ENCODE measurements around the gene NDUFAF5. TPM values are rescaled to one million over a fixed set of nuclear protein-coding genes. Genes with fewer than 3 reads are reported as not detected.

NDUFAF5 gene
- total and polyA plus RNA-seq, 2 donors (not counting 3 experiments of a cell fraction or from before 2014, with no cell fraction given), result 9.8 to 26.4 TPM

- no peak for FAIRE-seq
- intact Hi-C loops (cut with micrococcal nuclease), result no loop called here
- ChIA-PET POLR2A (no interaction called here), CTCF (no interaction called here)
- dilution Hi-C loops (cut with MboI; ENCODE audit: extremely low pct_ligation_motif_present, low sequenced_read_pairs), result no loop called here
- Histone ChIP-seq H3K79me2 (ENCODE audit: control insufficient read depth, insufficient read depth, low read length) (peaks cover 2% of the 10 kb centered on the region), H3K36me3 (ENCODE audit: control insufficient read depth in 2 of 2, extremely low read depth in 1 of 2, insufficient read depth in 2 of 2, low read length in 2 of 2) (peaks cover 0 to 4% of the 10 kb centered on the region in 2 experiments), H3K9me3 (replicated peaks; ENCODE audit: control insufficient read depth, insufficient read depth, low read length) (no peaks in the 10 kb centered on the region), H2AFZ (ENCODE audit: low read depth, low read length) (no peak overlapping the region), H3K4me3 (replicated peaks in 1 of 3; ENCODE audit: insufficient read depth in 1 of 3, low read depth in 1 of 3, low read length in 3 of 3) (no peak overlapping the region), H3K4me1 (ENCODE audit: control insufficient read depth, extremely low read depth, insufficient read depth, low read length) (peaks cover 4% of the 10 kb centered on the region), H4K20me1 (replicated peaks; ENCODE audit: control insufficient read depth, extremely low read depth, insufficient read depth, low read length) (no peaks in the 10 kb centered on the region), H3K27me3 (ENCODE audit: control insufficient read depth in 2 of 2, insufficient read depth in 2 of 2, low read length in 2 of 2) (no peaks in the 10 kb centered on the region), H3K9ac (replicated peaks; ENCODE audit: extremely low read depth, insufficient read depth, low read length) (no peak overlapping the region), H3K9me1 (replicated peaks; ENCODE audit: control insufficient read depth, extremely low read depth, insufficient read depth, low read length) (peaks cover 4% of the 10 kb centered on the region), H3K4me2 (ENCODE audit: insufficient read depth, low read length) (no peak overlapping the region), H3K27ac (ENCODE audit: insufficient read depth, low read depth, low read length) (no peak overlapping the region)
- TF ChIP-seq POLR2AphosphoS5 (IDR thresholded peaks at IDR 0.05; ENCODE audit: insufficient read depth, low read depth, low read length), result no peak
- TF ChIP-seq MAX (IDR thresholded peaks at IDR 0.05; ENCODE audit: insufficient read depth, insufficient read length), result no peak
- no peak for TF ChIP-seq FOS (IDR thresholded peaks at IDR 0.05; ENCODE audit: borderline replicate concordance, insufficient read depth, low read length)
- TF ChIP-seq JUN (IDR thresholded peaks at IDR 0.05; ENCODE audit: borderline replicate concordance, insufficient read depth, insufficient read length, low read depth), result no peak
- TF ChIP-seq GATA2 (IDR thresholded peaks at IDR 0.05; ENCODE audit: insufficient read depth, insufficient read length, low read depth, low read length), result no peak
- no TSS peak for BruUV-seq (replicated peaks)
- no peak for DNase-seq (ENCODE audit: low read depth, low spot score)
These were observed 42.9 kb upstream of the NDUFAF5 start for GRCh38 chr20:13741879-13742278.

GRCh38 chr20:13744352-13744751 is 40.5 kb upstream of the NDUFAF5 start:
- CTCF ChIA-PET, result interaction anchor here (1.0 kb wide), 1 partner anchor 44 kb away, joined by 3 read pairs; no protein-coding TSS in a partner anchor

More at GRCh38 chr20:13744352-13744751, 40.5 kb upstream of the NDUFAF5 start:
- no peak overlapping the region for H3K27ac ChIP-seq (ENCODE audit: insufficient read depth, low read depth, low read length)
- no peaks in the 10 kb centered on the region for H3K27me3 ChIP-seq (ENCODE audit: control insufficient read depth in 2 of 2, insufficient read depth in 2 of 2, low read length in 2 of 2)
- POLR2A ChIA-PET, result no interaction called here
- H2AFZ ChIP-seq (ENCODE audit: low read depth, low read length), result no peak overlapping the region
- dilution Hi-C loops (cut with MboI; ENCODE audit: extremely low pct_ligation_motif_present, low sequenced_read_pairs), result no loop called here
- peaks cover 0 to 4% of the 10 kb centered on the region in 2 experiments for H3K36me3 ChIP-seq (ENCODE audit: control insufficient read depth in 2 of 2, extremely low read depth in 1 of 2, insufficient read depth in 2 of 2, low read length in 2 of 2)
- H3K4me3 ChIP-seq (replicated peaks in 1 of 3; ENCODE audit: insufficient read depth in 1 of 3, low read depth in 1 of 3, low read length in 3 of 3), result no peak overlapping the region
- intact Hi-C loops (cut with micrococcal nuclease), result no loop called here
- no TSS peak for BruUV-seq (replicated peaks)
- H3K9me1 ChIP-seq (replicated peaks; ENCODE audit: control insufficient read depth, extremely low read depth, insufficient read depth, low read length), result no peaks in the 10 kb centered on the region
- H3K4me2 ChIP-seq (ENCODE audit: insufficient read depth, low read length), result no peak overlapping the region
- no peaks in the 10 kb centered on the region for H4K20me1 ChIP-seq (replicated peaks; ENCODE audit: control insufficient read depth, extremely low read depth, insufficient read depth, low read length)
- no peak for FAIRE-seq
- H3K4me1 ChIP-seq (ENCODE audit: control insufficient read depth, extremely low read depth, insufficient read depth, low read length), result peaks cover 4% of the 10 kb centered on the region
- H3K9me3 ChIP-seq (replicated peaks; ENCODE audit: control insufficient read depth, insufficient read depth, low read length), result no peaks in the 10 kb centered on the region
- no peak overlapping the region for H3K9ac ChIP-seq (replicated peaks; ENCODE audit: extremely low read depth, insufficient read depth, low read length)
- peak; percentile 6 for DNase-seq (ENCODE audit: low read depth, low spot score)
- no peak for TF ChIP-seq FOS (IDR thresholded peaks at IDR 0.05; ENCODE audit: borderline replicate concordance, insufficient read depth, low read length)
- TF ChIP-seq POLR2A (IDR thresholded peaks at IDR 0.05; ENCODE audit: low read depth, low read length), result no peak
- no peak for TF ChIP-seq MAX (IDR thresholded peaks at IDR 0.05; ENCODE audit: insufficient read depth, insufficient read length)
- no peak for TF ChIP-seq MYC (IDR thresholded peaks at IDR 0.05; ENCODE audit: low read depth, low read length)
- TF ChIP-seq JUN (IDR thresholded peaks at IDR 0.05; ENCODE audit: borderline replicate concordance, insufficient read depth, insufficient read length, low read depth), result no peak
- no peak for TF ChIP-seq EZH2 (IDR thresholded peaks at IDR 0.05; ENCODE audit: borderline replicate concordance, low read depth, low read length, severe bottlenecking)
- TF ChIP-seq CTCF (IDR thresholded peaks at IDR 0.05; ENCODE audit: extremely low read depth in 1 of 2, insufficient read depth in 1 of 2, low read depth in 1 of 2, low read length in 2 of 2), result no peak
- TF ChIP-seq POLR2AphosphoS5 (IDR thresholded peaks at IDR 0.05; ENCODE audit: insufficient read depth, low read depth, low read length), result no peak
- no peak for TF ChIP-seq GATA2 (IDR thresholded peaks at IDR 0.05; ENCODE audit: insufficient read depth, insufficient read length, low read depth, low read length)
- peaks cover 2% of the 10 kb centered on the region for H3K79me2 ChIP-seq (ENCODE audit: control insufficient read depth, insufficient read depth, low read length)
